IMR-90 (cell line): Measurements from ENCODE around the gene RALGPS1. TPM values are rescaled to one million over a fixed set of nuclear protein-coding genes. Genes with fewer than 3 reads are reported as not detected.
A peak's percentile ranks its signal among the peaks of the same experiment; 100 is the strongest.

ENCODE experiments used
- ATAC-seq: fragments of 200-7000 bp; cut with Tn5 transposase; 2 replicates; pipeline ENCODE4 v1.9.1; 2020; ENCODE audit warnings: low read depth, mild to moderate bottlenecking, moderate library complexity
- BruUV-seq: library from RNA; stranded (reverse); fragments of 400-500 nt; replicated peaks from 2 replicates; lab custom pipeline; 2021; lab: Mats Ljungman, UMichigan
- CTCF ChIA-PET: fragments of 300-600 bp; formaldehyde crosslinking; extraction: SDS; loops from one replicate; lab custom pipeline; 2021; ENCODE audit warnings: antibody characterized with exemption; lab: Yijun Ruan, JAX
- POLR2A ChIA-PET: fragments of 300-600 bp; sonication (Branson Sonifier 250); formaldehyde crosslinking; loops from one replicate; lab custom pipeline; 2022; ENCODE audit warnings: antibody characterized with exemption; ENCODE audit not compliant: unreplicated experiment; lab: Charles Lee
- DNase-seq: peaks from one replicate; pipeline ENCODE4 v3.0.0; 2013
- H2AFZ ChIP-seq: replicated peaks from 2 replicates; pipeline ENCODE3; 2013; ENCODE audit warnings: low read length, mild to moderate bottlenecking; ENCODE audit not compliant: poor library complexity
- H2AK5ac ChIP-seq: 2 replicates; pipeline ENCODE4 v1.6.1; 2013; ENCODE audit warnings: low read depth, low read length, inconsistent platforms
- H2AK9ac ChIP-seq: replicated peaks from 2 replicates; pipeline ENCODE3; 2013; ENCODE audit warnings: mild to moderate bottlenecking, low read depth, low read length, moderate library complexity; ENCODE audit not compliant: poor library complexity
- H2BK120ac ChIP-seq: 2 replicates; pipeline ENCODE4 v1.6.1; 2013; ENCODE audit warnings: low read depth, low read length, inconsistent platforms
- H2BK15ac ChIP-seq: 3 replicates; pipeline ENCODE4 v1.6.1; 2013; ENCODE audit warnings: low read depth, low read length, inconsistent platforms
- H2BK20ac ChIP-seq: 2 replicates; pipeline ENCODE4 v1.6.1; 2013; ENCODE audit warnings: low read depth, mild to moderate bottlenecking, inconsistent platforms, low read length, moderate library complexity
- H2BK5ac ChIP-seq: 2 replicates; pipeline ENCODE4 v1.6.1; 2013; ENCODE audit warnings: mild to moderate bottlenecking, low read depth, low read length, inconsistent platforms; ENCODE audit not compliant: poor library complexity, severe bottlenecking
- H3K14ac ChIP-seq: replicated peaks from 2 replicates; pipeline ENCODE4 v1.6.1; 2013; ENCODE audit warnings: low read depth, low read length, inconsistent platforms
- H3K18ac ChIP-seq: 2 replicates; pipeline ENCODE4 v1.6.1; 2013; ENCODE audit warnings: low read depth, low read length, control low read depth
- H3K23ac ChIP-seq: 2 replicates; pipeline ENCODE4 v1.6.1; 2013; ENCODE audit warnings: low read depth, low read length, inconsistent platforms
- H3K27ac ChIP-seq: 2 replicates; pipeline ENCODE4 v1.5.1; 2013; ENCODE audit warnings: mild to moderate bottlenecking, control low read depth, low read length; ENCODE audit not compliant: insufficient read depth
- H3K27me3 ChIP-seq: 2 replicates; pipeline ENCODE4 v1.6.1; 2013; ENCODE audit warnings: low read length; ENCODE audit not compliant: control insufficient read depth, insufficient read depth
- H3K36me3 ChIP-seq: 2 replicates; pipeline ENCODE4 v1.6.1; 2013; ENCODE audit warnings: low read length, mixed read lengths; ENCODE audit not compliant: control insufficient read depth, insufficient read depth
- H3K4ac ChIP-seq: 2 replicates; pipeline ENCODE4 v1.6.1; 2013; ENCODE audit warnings: low read depth, low read length, inconsistent platforms
- H3K4me1 ChIP-seq: 2 replicates; pipeline ENCODE4 v1.6.1; 2013; ENCODE audit warnings: low read length, mixed read lengths; ENCODE audit not compliant: control insufficient read depth, insufficient read depth
- H3K4me2 ChIP-seq: 2 replicates; pipeline ENCODE4 v1.6.1; 2013; ENCODE audit warnings: low read depth, mild to moderate bottlenecking, control low read depth, low read length, moderate library complexity
- H3K4me3 ChIP-seq: 2 replicates; pipeline ENCODE4 v1.5.1; 2013; ENCODE audit warnings: low read depth, mild to moderate bottlenecking, control low read depth, low read length, moderate library complexity; ENCODE audit not compliant: insufficient read depth
- H3K56ac ChIP-seq: 2 replicates; pipeline ENCODE4 v1.6.1; 2013; ENCODE audit warnings: low read length, inconsistent platforms; ENCODE audit not compliant: insufficient read depth; ENCODE audit errors: extremely low read depth
- H3K79me1 ChIP-seq, 2 experiments: 2 replicates each; pipeline ENCODE4 v1.6.1; 2013; ENCODE audit warnings: low read length in 2 of 2, inconsistent platforms in 1 of 2, low read depth in 1 of 2
- H3K9ac ChIP-seq: 2 replicates; pipeline ENCODE4 v1.6.1; 2013; ENCODE audit warnings: low read depth, low read length, control low read depth
- H3K9me1 ChIP-seq: 2 replicates; pipeline ENCODE4 v1.6.1; 2013; ENCODE audit warnings: low read length, inconsistent platforms; ENCODE audit not compliant: insufficient read depth
- H3K9me3 ChIP-seq: 2 replicates; pipeline ENCODE4 v1.6.1; 2013; ENCODE audit warnings: low read length; ENCODE audit not compliant: control insufficient read depth, insufficient read depth
- H4K20me1 ChIP-seq: 2 replicates; pipeline ENCODE4 v1.6.1; 2013; ENCODE audit warnings: low read length, inconsistent platforms; ENCODE audit not compliant: insufficient read depth
- H4K5ac ChIP-seq: 2 replicates; pipeline ENCODE4 v1.6.1; 2013; ENCODE audit warnings: mild to moderate bottlenecking, low read depth, low read length, control low read depth
- H4K8ac ChIP-seq, 2 experiments: 2 replicates each; pipeline ENCODE4 v1.6.1; 2013; ENCODE audit warnings: low read depth in 2 of 2, low read length in 2 of 2, control low read depth in 1 of 2, inconsistent platforms in 1 of 2
- H4K91ac ChIP-seq: 2 replicates; pipeline ENCODE4 v1.6.1; 2013; ENCODE audit warnings: low read depth, low read length, inconsistent platforms; ENCODE audit not compliant: insufficient read depth
- WGBS, 2 experiments: methylation state at CpG; one replicate each; pipeline versions ENCODE4 v1.1.5 to v1.1.7; 2013; ENCODE audit warnings: missing lambda C conversion rate in 2 of 2; ENCODE audit not compliant: insufficient read length in 1 of 2; ENCODE audit errors: extremely low coverage in 2 of 2; 5-methylcytosine and 5-hydroxymethylcytosine counted together
- dilution Hi-C: fragments of 300-500 bp; cut with HindIII; formaldehyde crosslinking; loops from one replicate; pipeline ENCODE4 v1.14.3; 2018; ENCODE audit warnings: low sequenced_read_pairs; ENCODE audit not compliant: unreplicated experiment
- in situ Hi-C: fragments of 300-500 bp; cut with MboI; formaldehyde crosslinking; loops from 3 replicates; pipeline ENCODE4 v1.14.3; 2019; ENCODE audit warnings: low sequenced_read_pairs, inconsistent platforms, mixed read lengths
- intact Hi-C: fragments of 100-400 bp; cut with micrococcal nuclease; formaldehyde crosslinking; loops from 2 replicates; pipeline ENCODE4 v1.10.0; 2022
- polyA plus RNA-seq, 3 experiments: library from polyadenylated mRNA; depleted of rRNA; stranded (reverse); fragments of >200 nt; gene quantifications; 2 replicates each; pipeline ENCODE4 v1.2.3, GENCODE V29; 2012; ENCODE audit warnings: low replicate concordance in 1 of 3
- total RNA-seq: library from RNA; depleted of rRNA; stranded (reverse); fragments of >200 nt; gene quantifications from 2 replicates; pipeline ENCODE4 v1.2.3, GENCODE V29; 2012
- TF ChIP-seq, protein P1 (sequence below): fragments of 150-350 bp; IDR thresholded peaks from 2 replicates; pipeline ENCODE4 v1.6.1; 2017; ENCODE audit warnings: mild to moderate bottlenecking, antibody characterized with exemption, low read length, low read depth

RALGPS1 gene
- total and polyA plus RNA-seq, 2 of the 4 experiments (the other 2 are of a cell fraction), result 0.90 to 2.8 TPM

- H4K20me1 ChIP-seq, result no peaks in the 10 kb centered on the region; the same call in 1 of the 2 replicates
- no peak overlapping the region for H3K14ac ChIP-seq
- peak overlapping the region; percentile 28; the same call in 1 of the 2 replicates for H2AK5ac ChIP-seq
- H3K79me1 ChIP-seq, result peaks cover 0 to 4% of the 10 kb centered on the region in 2 experiments; a peak in 1 of 4 replicates
- no peak overlapping the region for H2AK9ac ChIP-seq
- no peak overlapping the region for H3K27ac ChIP-seq
- no peaks in the 10 kb centered on the region for H3K9me3 ChIP-seq
- TF ChIP-seq, protein P1, sequence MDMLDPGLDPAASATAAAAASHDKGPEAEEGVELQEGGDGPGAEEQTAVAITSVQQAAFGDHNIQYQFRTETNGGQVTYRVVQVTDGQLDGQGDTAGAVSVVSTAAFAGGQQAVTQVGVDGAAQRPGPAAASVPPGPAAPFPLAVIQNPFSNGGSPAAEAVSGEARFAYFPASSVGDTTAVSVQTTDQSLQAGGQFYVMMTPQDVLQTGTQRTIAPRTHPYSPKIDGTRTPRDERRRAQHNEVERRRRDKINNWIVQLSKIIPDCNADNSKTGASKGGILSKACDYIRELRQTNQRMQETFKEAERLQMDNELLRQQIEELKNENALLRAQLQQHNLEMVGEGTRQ, result no peak
- no peak overlapping the region for H2AFZ ChIP-seq
- POLR2A ChIA-PET, result no interaction called here
- ATAC-seq (no peak), DNase-seq (no peak)
- CTCF ChIA-PET, result interaction anchor here (1.7 kb wide), 1 partner anchor 10 kb away, joined by 4 read pairs; no protein-coding TSS in a partner anchor
- no peak overlapping the region for H3K4me3 ChIP-seq
- no peak overlapping the region for H3K23ac ChIP-seq
- H4K91ac ChIP-seq, result peak overlapping the region; percentile 4; the same call in 1 of the 2 replicates
- no TSS peak for BruUV-seq
- dilution Hi-C loops (no loop called here), in situ Hi-C loops (no loop called here), intact Hi-C loops (no loop called here)
- no peak overlapping the region for H2BK5ac ChIP-seq
- H2BK15ac ChIP-seq, result peak overlapping the region; percentile 22; the same call in 1 of the 3 replicates
- H3K27me3 ChIP-seq, result peaks cover 4% of the 10 kb centered on the region; the same call in 1 of the 2 replicates
- H3K9me1 ChIP-seq, result peaks cover 15% of the 10 kb centered on the region
- H4K5ac ChIP-seq, result no peak overlapping the region
- H2BK20ac ChIP-seq, result peak overlapping the region; percentile 24; the same call in 1 of the 2 replicates
- H3K56ac ChIP-seq, result no peak overlapping the region
- H2BK120ac ChIP-seq, result no peak overlapping the region
- peak overlapping the region; percentile 21 for H3K4ac ChIP-seq
- no peak overlapping the region for H3K18ac ChIP-seq
- H3K36me3 ChIP-seq, result no peaks in the 10 kb centered on the region
- no peak overlapping the region for H3K4me2 ChIP-seq
- H4K8ac ChIP-seq, result no peak overlapping the region
- no peak overlapping the region for H3K9ac ChIP-seq
- WGBS, 2 experiments, result no CpG with 5 or more reads among the region's 5 CpGs
- peaks cover 23% of the 10 kb centered on the region for H3K4me1 ChIP-seq
Observed at GRCh38 chr9:127136880-127137639, 222.5 kb downstream of the RALGPS1 start.
